K562 (cell line): Measurements from ENCODE around the gene TRPM2. TPM values are rescaled to one million over a fixed set of nuclear protein-coding genes. Genes with fewer than 3 reads are reported as not detected.

Experiments used
- ATAC-seq: fragments of 200-7000 bp; cut with Tn5 transposase; 3 replicates; pipeline ENCODE4 v1.9.1; 2020; ENCODE audit warnings: moderate library complexity
- BruUV-seq: library from RNA; stranded (reverse); fragments of 400-500 nt; replicated peaks from 2 replicates; lab custom pipeline; 2021; lab: Mats Ljungman, UMichigan
- CTCF ChIA-PET: fragments of 300-600 bp; formaldehyde crosslinking; extraction: SDS; loops from one replicate; lab custom pipeline; 2021; ENCODE audit warnings: low intra/inter-chr PET ratio; lab: Yijun Ruan, JAX
- POLR2A ChIA-PET: fragments of 300-600, 350-650 bp; sonication (Branson Sonifier 250); formaldehyde crosslinking; extraction: SDS; loops from one replicate; lab custom pipeline; 2021; ENCODE audit warnings: antibody characterized with exemption, inconsistent platforms; lab: Yijun Ruan, JAX
- DNase-seq, 4 experiments: peaks; one replicate each; pipeline versions ENCODE4 v3.0.0 to v3.0.0-alpha.2; 2011 to 2018; ENCODE audit warnings: low spot score in 3 of 4, mixed read lengths in 3 of 4; ENCODE audit errors: extremely low read depth in 1 of 4
- FAIRE-seq: peaks from 2 replicates; lab custom pipeline; 2011; peaks lifted over from hg19 to GRCh38; lab: Jason Lieb, UNC
- H2AFZ ChIP-seq: 2 replicates; pipeline ENCODE4 v1.6.0; 2011; ENCODE audit warnings: low read depth, low read length, control low read depth, inconsistent platforms
- H3K27ac ChIP-seq: fragments of 200-600 bp; 3 replicates; pipeline ENCODE4 v1.8.0; 2011; ENCODE audit warnings: low read depth, mild to moderate bottlenecking, control low read depth, inconsistent platforms, low read length, moderate library complexity, mixed read lengths; ENCODE audit errors: extremely low read depth
- H3K27me3 ChIP-seq, 2 experiments: fragments of 300-600 bp in 1 of 2; 2 replicates in 1 of 2; 3 replicates in 1 of 2; pipeline versions ENCODE4 v1.6.0 to v1.8.0; 2011; ENCODE audit warnings: inconsistent platforms in 2 of 2, low read length in 2 of 2, mild to moderate bottlenecking in 1 of 2, mixed read lengths in 1 of 2, moderate library complexity in 1 of 2; ENCODE audit not compliant: control insufficient read depth in 2 of 2, insufficient read depth in 2 of 2
- H3K36me3 ChIP-seq: fragments of 300-600 bp; 3 replicates; pipeline ENCODE4 v1.8.0; 2011; ENCODE audit warnings: mild to moderate bottlenecking, low read length, inconsistent platforms; ENCODE audit not compliant: control insufficient read depth, insufficient read depth
- H3K4me1 ChIP-seq, 2 experiments: fragments of 200-600 bp in 1 of 2; replicated peaks in 1 of 2; 2 replicates in 1 of 2; 3 replicates in 1 of 2; pipeline versions ENCODE4 v1.5.1 to v1.8.0; 2011; ENCODE audit warnings: inconsistent platforms in 2 of 2, low read length in 2 of 2, mild to moderate bottlenecking in 1 of 2, mixed read lengths in 1 of 2, moderate library complexity in 1 of 2; ENCODE audit not compliant: control insufficient read depth in 2 of 2, insufficient read depth in 2 of 2
- H3K4me2 ChIP-seq: 2 replicates; pipeline ENCODE4 v1.6.1; 2011; ENCODE audit warnings: low read length, control low read depth, inconsistent platforms, mixed read lengths; ENCODE audit not compliant: insufficient read depth
- H3K4me3 ChIP-seq: fragments of 200-600 bp; sonication (generic), shearing (Covaris generic); 2 replicates; pipeline ENCODE4 v1.5.1; 2016; ENCODE audit warnings: control low read depth, inconsistent platforms
- H3K79me2 ChIP-seq: fragments of 200-600 bp; 3 replicates; pipeline ENCODE4 v1.8.0; 2011; ENCODE audit warnings: low read length, inconsistent platforms; ENCODE audit not compliant: control insufficient read depth, insufficient read depth
- H3K9ac ChIP-seq, 2 experiments: 2 replicates each; pipeline versions ENCODE4 v1.6.0 to v1.6.1; 2011; ENCODE audit warnings: low read depth in 2 of 2, low read length in 2 of 2, control low read depth in 1 of 2, inconsistent platforms in 1 of 2, mild to moderate bottlenecking in 1 of 2, mixed read lengths in 1 of 2; ENCODE audit not compliant: insufficient read depth in 1 of 2
- H3K9me1 ChIP-seq: one replicate; pipeline ENCODE4 v1.6.0; 2011; ENCODE audit warnings: inconsistent platforms, mild to moderate bottlenecking, low read length, moderate library complexity; ENCODE audit not compliant: control insufficient read depth, insufficient read depth
- H3K9me3 ChIP-seq: replicated peaks from 2 replicates; pipeline ENCODE4 v1.5.1; 2011; ENCODE audit warnings: low read depth, low read length, inconsistent platforms; ENCODE audit not compliant: control insufficient read depth, insufficient read depth
- H4K20me1 ChIP-seq: replicated peaks from 2 replicates; pipeline ENCODE4 v1.6.1; 2011; ENCODE audit warnings: low read length, inconsistent platforms, mixed read lengths; ENCODE audit not compliant: control insufficient read depth, insufficient read depth
- ARID1B ChIP-seq: fragments of 450-650 bp; IDR thresholded peaks from 2 replicates; pipeline ENCODE4 v1.6.1; 2016; ENCODE audit warnings: antibody characterized with exemption, mild to moderate bottlenecking, inconsistent platforms
- E2F6 ChIP-seq, 2 experiments: IDR thresholded peaks; 2 replicates each; pipeline ENCODE4 v1.6.1; 2011; ENCODE audit warnings: borderline replicate concordance in 1 of 2, control low read depth in 1 of 2, low read depth in 1 of 2, low read length in 1 of 2, mild to moderate bottlenecking in 1 of 2, mixed read lengths in 1 of 2, moderate library complexity in 1 of 2; ENCODE audit not compliant: insufficient read depth in 1 of 2, insufficient read length in 1 of 2, poor library complexity in 1 of 2, severe bottlenecking in 1 of 2; ENCODE audit errors: extremely low read depth in 1 of 2
- KLF1 ChIP-seq: fragments of 450-650 bp; IDR thresholded peaks from 2 replicates; pipeline ENCODE4 v1.6.1; 2016; ENCODE audit warnings: missing genetic modification characterization, missing compliant biosample characterization
- L3MBTL2 ChIP-seq: fragments of 450-650 bp; IDR thresholded peaks from 2 replicates; pipeline ENCODE4 v1.6.1; 2016; ENCODE audit warnings: mild to moderate bottlenecking, moderate library complexity
- MAX ChIP-seq: sonication (generic); formaldehyde crosslinking; IDR thresholded peaks from 2 replicates; pipeline ENCODE4 v1.9.0; 2022; ENCODE audit warnings: mild to moderate bottlenecking, missing genetic modification reagents
- USF1 ChIP-seq: sonication (generic); formaldehyde crosslinking; IDR thresholded peaks from 2 replicates; pipeline ENCODE4 v1.9.0; 2022; ENCODE audit warnings: mild to moderate bottlenecking, missing genetic modification reagents
- ZNF407 ChIP-seq: fragments of 450-650 bp; IDR thresholded peaks from 2 replicates; pipeline ENCODE4 v1.6.1; 2016; ENCODE audit warnings: low read depth
- WGBS: fragments of 100-300 bp; shearing (Covaris generic); methylation state at CpG from one replicate; pipeline ENCODE4 v1.1.6; 2016; ENCODE audit warnings: low coverage, mixed read lengths; ENCODE audit not compliant: insufficient coverage; ENCODE audit errors: missing lambda C conversion rate; 5-methylcytosine and 5-hydroxymethylcytosine counted together
- in situ Hi-C: fragments of 300-500 bp; cut with MboI; formaldehyde crosslinking; loops from 4 replicates; pipeline ENCODE4 v1.15.0; 2018; ENCODE audit warnings: inconsistent platforms, mixed read lengths
- intact Hi-C: fragments of 100-400 bp; cut with micrococcal nuclease; formaldehyde crosslinking; loops from 2 replicates; pipeline ENCODE4 v1.14.2; 2022
- polyA plus RNA-seq, 8 experiments: library from polyadenylated mRNA; depleted of rRNA in 4 of 8; stranded (reverse) in 5 of 8; unstranded in 3 of 8; fragments of >200 nt; fragmentation: Nextera tagmentation in 2 of 8; fragmentation: Illumina TruSeq in 1 of 8; extraction: Ambion mirVana in 2 of 8; extraction: Trizol in 1 of 8; gene quantifications; 2 replicates each; pipeline versions ENCODE4 v1.2.1 to v1.2.3, GENCODE V29; 2011 to 2014; ENCODE audit warnings: inconsistent platforms in 1 of 8, missing spikeins in 1 of 8
- total RNA-seq, 7 experiments: library from RNA; depleted of rRNA in 6 of 7; stranded (reverse); fragments of >200 nt in 6 of 7; fragmentation: Illumina TruSeq in 2 of 7; extraction: Trizol in 2 of 7; gene quantifications; 2 replicates each; pipeline versions ENCODE4 v1.2.1 to v1.2.3, GENCODE V29; 2011 to 2021; ENCODE audit warnings: low replicate concordance in 1 of 7

The TRPM2 gene
- total and polyA plus RNA-seq, 9 of the 15 experiments (the other 6 are each of a cell fraction or from before 2014, with no cell fraction given) = 0.33 to 2.1 (median 0.98) TPM; not detected in 2

GRCh38 chr21:44357064-44357837, 3.8 kb downstream of the TRPM2 start:
- Histone ChIP-seq H4K20me1 (no peaks in the 10 kb centered on the region), H3K36me3 (no peaks in the 10 kb centered on the region), H2AFZ (no peak overlapping the region), H3K9me3 (peaks cover 1% of the 10 kb centered on the region; the same call in 1 of the 2 replicates), H3K4me2 (no peak overlapping the region), H3K9ac (no peak overlapping the region), H3K4me3 (no peak overlapping the region), H3K79me2 (no peaks in the 10 kb centered on the region), H3K4me1 (0 out of 5 replicates have a peak, but pooled peaks cover 0 to under 1% of the 10 kb centered on the region in 2 experiments), H3K27me3 (peaks cover 57 to 82% of the 10 kb centered on the region in 2 experiments), H3K27ac (no peak overlapping the region), H3K9me1 (no peaks in the 10 kb centered on the region)
- BruUV-seq = no TSS peak
- ChIA-PET POLR2A (no interaction called here), CTCF (no interaction called here)
- in situ Hi-C loops = no loop called here
- FAIRE-seq (no peak), ATAC-seq (no peak), DNase-seq (no peak)
- 4% methylated on average over 21 of the region's 21 CpGs for WGBS
- intact Hi-C loops = no loop called here
- TF ChIP-seq L3MBTL2 (peak; percentile 91), ARID1B (no peak), MAX (CRISPR knock-in tag) (peak; percentile 49; the same call in 1 of the 2 replicates), E2F6 (IDR thresholded peaks at IDR 0.05; ENCODE audit: borderline replicate concordance in 1 of 2, extremely low read depth in 1 of 2, insufficient read depth in 1 of 2, insufficient read length in 1 of 2, low read depth in 1 of 2, low read length in 1 of 2, poor library complexity in 1 of 2, severe bottlenecking in 1 of 2) (peak; percentile 37 to 77), USF1 (CRISPR knock-in tag) (peak; percentile 46; the same call in 1 of the 2 replicates), ZNF407 (no peak), KLF1 (tag) (no peak)
